Neural crest cell (in vitro differentiated cells): ENCODE results near the gene WBP2NL. TPM values are rescaled to one million over a fixed set of nuclear protein-coding genes. Genes with fewer than 3 reads are reported as not detected.

ENCODE experiments used
- DNase-seq: peaks from one replicate; pipeline ENCODE4 v3.0.0; 2021; ENCODE audit warnings: low read depth, mixed read lengths, low spot score
- H3K27ac Mint-ChIP-seq: one replicate; pipeline ENCODE4 v1.8.0; 2021; ENCODE audit warnings: mild to moderate bottlenecking, mixed read lengths; ENCODE audit not compliant: unreplicated experiment
- H3K27me3 Mint-ChIP-seq: 2 replicates; pipeline ENCODE4 v1.8.0; 2021; ENCODE audit warnings: low read depth, mild to moderate bottlenecking, mixed read lengths
- H3K36me3 Mint-ChIP-seq: 2 replicates; pipeline ENCODE4 v1.8.0; 2021; ENCODE audit warnings: low read depth, mild to moderate bottlenecking, mixed read lengths
- H3K4me1 Mint-ChIP-seq: 2 replicates; pipeline ENCODE4 v1.8.0; 2021; ENCODE audit warnings: mixed read lengths
- H3K4me3 Mint-ChIP-seq: one replicate; pipeline ENCODE4 v1.8.0; 2021; ENCODE audit warnings: mild to moderate bottlenecking, mixed read lengths
- H3K9me3 Mint-ChIP-seq: 2 replicates; pipeline ENCODE4 v1.8.0; 2021; ENCODE audit warnings: mixed read lengths
- CTCF ChIP-seq: fragments of 200-600 bp; sonication (generic); conservative IDR thresholded peaks from 2 replicates; pipeline ENCODE4 v1.5.0; 2021; ENCODE audit warnings: antibody characterized with exemption, mild to moderate bottlenecking
- total RNA-seq: library from RNA; stranded (reverse); gene quantifications from 2 replicates; pipeline ENCODE4 v1.2.1, GENCODE V29; 2021

WBP2NL gene
- total RNA-seq, 1 donor from 2014 or later: not detected

GRCh38 chr22:42074132-42074811, 75.7 kb downstream of the WBP2NL start, which contains the start of gene PHETA2:
PHETA2 (plus strand) TSS chr22:42074248; CDS start chr22:42077294, 3,046 bp downstream.
- H3K9me3 Mint-ChIP-seq: no peaks in the 10 kb centered on the region
- peaks cover 33% of the 10 kb centered on the region for H3K4me1 Mint-ChIP-seq
- peak; percentile 57 for TF ChIP-seq CTCF
- DNase-seq: no peak
- H3K4me3 Mint-ChIP-seq: peak within 1 kb of the TSS; percentile 75
- no peaks in the 10 kb centered on the region for H3K36me3 Mint-ChIP-seq
- no peaks in the 10 kb centered on the region for H3K27me3 Mint-ChIP-seq
- H3K27ac Mint-ChIP-seq: no peak within 1 kb of the TSS

- Mint-ChIP-seq H3K27ac (no peak overlapping the region), H3K4me1 (peaks cover 35% of the 10 kb centered on the region), H3K4me3 (peak overlapping the region; percentile 64), H3K9me3 (no peaks in the 10 kb centered on the region), H3K27me3 (no peaks in the 10 kb centered on the region), H3K36me3 (no peaks in the 10 kb centered on the region)
- no peak for DNase-seq
- no peak for TF ChIP-seq CTCF
These were observed 76.5 kb downstream of the WBP2NL start for GRCh38 chr22:42074846-42075676.

GRCh38 chr22:42076764-42077485, 78.3 kb downstream of the WBP2NL start:
- Mint-ChIP-seq H3K36me3 (no peaks in the 10 kb centered on the region), H3K4me1 (peaks cover 36% of the 10 kb centered on the region), H3K27ac (no peak overlapping the region), H3K27me3 (no peaks in the 10 kb centered on the region), H3K4me3 (peak overlapping the region; percentile 19), H3K9me3 (no peaks in the 10 kb centered on the region)
- TF ChIP-seq CTCF: no peak
- no peak for DNase-seq

- H3K4me1 Mint-ChIP-seq: peaks cover 38% of the 10 kb centered on the region
- H3K9me3 Mint-ChIP-seq: no peaks in the 10 kb centered on the region
- no peaks in the 10 kb centered on the region for H3K27me3 Mint-ChIP-seq
- H3K4me3 Mint-ChIP-seq: no peak overlapping the region
- H3K27ac Mint-ChIP-seq: no peak overlapping the region
- H3K36me3 Mint-ChIP-seq: peaks cover 3% of the 10 kb centered on the region
- no peak for DNase-seq
- no peak for TF ChIP-seq CTCF
These were observed 79.0 kb downstream of the WBP2NL start for GRCh38 chr22:42077486-42078125.

Other genes starting within 250 kb of the WBP2NL start
- 23.0 and 26.0 TPM in 2 replicates for gene CCDC134, start 198.1 kb upstream of the WBP2NL start, total RNA-seq
- 194 and 209 TPM in 2 replicates for gene SREBF2, start 165.7 kb upstream of the WBP2NL start, total RNA-seq
- gene SHISA8, start 83.7 kb upstream of the WBP2NL start, total RNA-seq: 0.19 TPM in 1 of 2 replicates, not detected in the other
- 4.0 and 4.4 TPM in 2 replicates for gene TNFRSF13C, start 72.0 kb upstream of the WBP2NL start, total RNA-seq
- gene CENPM, start 51.6 kb upstream of the WBP2NL start, total RNA-seq: 47.3 and 48.9 TPM in 2 replicates
- gene SEPTIN3, start 29.3 kb upstream of the WBP2NL start, total RNA-seq: 71.5 and 75.0 TPM in 2 replicates
- gene NAGA, start 72.0 kb downstream of the WBP2NL start, total RNA-seq: 21.2 and 21.4 TPM in 2 replicates
- gene PHETA2, start 75.5 kb downstream of the WBP2NL start, total RNA-seq: 1.3 and 1.5 TPM in 2 replicates
- 65.7 and 70.9 TPM in 2 replicates for gene SMDT1, start 80.9 kb downstream of the WBP2NL start, total RNA-seq
- 104 and 120 TPM in 2 replicates for gene NDUFA6, start 92.0 kb downstream of the WBP2NL start, total RNA-seq
- gene CYP2D6, start 132.0 kb downstream of the WBP2NL start, total RNA-seq: 3.5 and 3.7 TPM in 2 replicates